Measurements from ENCODE around the gene HRH4. TPM values are rescaled to one million over a fixed set of nuclear protein-coding genes. Genes with fewer than 3 reads are reported as not detected.

The HRH4 gene
- total and polyA plus RNA-seq, 2 donors (not counting 1 experiment from before 2014, with no cell fraction given): 0.03 to 0.07 TPM

DNA sequence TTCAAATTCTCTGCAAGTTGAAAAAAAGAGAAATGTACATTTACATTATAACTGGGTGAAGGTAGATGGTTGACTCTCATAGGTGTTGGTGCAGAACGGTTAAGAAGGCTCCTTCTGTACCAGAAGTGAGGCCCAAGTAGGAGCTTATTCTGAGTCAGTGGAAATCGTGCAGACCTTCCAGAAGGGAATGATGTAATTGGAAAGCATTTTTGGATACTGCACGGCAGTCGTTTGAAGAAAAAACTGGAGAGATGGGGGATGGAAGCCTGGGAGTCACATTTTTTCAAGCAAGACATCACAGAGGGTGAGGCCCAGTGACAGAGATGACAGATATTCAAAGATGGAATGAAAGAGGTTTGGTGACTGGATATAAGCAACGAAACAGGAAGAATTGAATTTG lies 39.4 kb downstream of the HRH4 start:
- Histone ChIP-seq H3K27ac (ENCODE audit: low read length in 2 of 2) (no peak overlapping the region), H3K4me3 (ENCODE audit: control extremely low read depth in 1 of 5, extremely low read depth in 1 of 5, insufficient read depth in 1 of 5, low read depth in 2 of 5, low read length in 4 of 5) (no peak overlapping the region), H3K36me3 (replicated peaks in 1 of 2; ENCODE audit: control extremely low read depth in 1 of 2, control insufficient read depth in 1 of 2, extremely low read depth in 1 of 2, insufficient read depth in 2 of 2, low read length in 1 of 2) (no peaks in the 10 kb centered on the region), H3K27me3 (replicated peaks in 1 of 4; ENCODE audit: control extremely low read depth in 1 of 4, control insufficient read depth in 3 of 4, insufficient read depth in 4 of 4, low read length in 3 of 4) (no peaks in the 10 kb centered on the region), H3K9me3 (ENCODE audit: control extremely low read depth in 1 of 3, control insufficient read depth in 2 of 3, insufficient read depth in 1 of 3, low read length in 2 of 3) (no peaks in the 10 kb centered on the region), H3K9ac (ENCODE audit: low read length) (no peak overlapping the region), H3K4me2 (replicated peaks; ENCODE audit: low read depth, low read length, poor library complexity, severe bottlenecking) (no peak overlapping the region), H3K79me2 (ENCODE audit: control insufficient read depth, insufficient read depth, low read length) (no peaks in the 10 kb centered on the region), H3K4me1 (ENCODE audit: control insufficient read depth in 2 of 2, insufficient read depth in 2 of 2, low read length in 2 of 2) (no peaks in the 10 kb centered on the region), H4K20me1 (ENCODE audit: control insufficient read depth, insufficient read depth, low read length, poor library complexity, severe bottlenecking) (no peaks in the 10 kb centered on the region), H2AFZ (ENCODE audit: insufficient read depth, low read depth, low read length, poor library complexity, severe bottlenecking) (no peak overlapping the region)
- DNase-seq (no peak), ATAC-seq (ENCODE audit: low read depth) (no peak)
- CTCF ChIA-PET: interaction anchor here (4.2 kb wide), 1 partner anchor 11 kb away, joined by 27 read pairs; no protein-coding TSS in a partner anchor
- Mint-ChIP-seq H3K4me1 (no peaks in the 10 kb centered on the region), H3K27me3 (peaks cover 3% of the 10 kb centered on the region), H3K27ac (no peak overlapping the region), H3K9me3 (ENCODE audit: insufficient read depth) (no peaks in the 10 kb centered on the region), H3K4me3 (no peak overlapping the region)
- WGBS (ENCODE audit: insufficient coverage): 81% methylated on average over 5 of the region's 5 CpGs
- POLR2A ChIA-PET: no interaction called here
- intact Hi-C loops (cut with micrococcal nuclease): no loop called here
- no peak for TF ChIP-seq EZH2 (IDR thresholded peaks at IDR 0.05; ENCODE audit: borderline replicate concordance, insufficient read depth, low read depth, low read length, poor library complexity, severe bottlenecking)
- TF ChIP-seq, protein P1, sequence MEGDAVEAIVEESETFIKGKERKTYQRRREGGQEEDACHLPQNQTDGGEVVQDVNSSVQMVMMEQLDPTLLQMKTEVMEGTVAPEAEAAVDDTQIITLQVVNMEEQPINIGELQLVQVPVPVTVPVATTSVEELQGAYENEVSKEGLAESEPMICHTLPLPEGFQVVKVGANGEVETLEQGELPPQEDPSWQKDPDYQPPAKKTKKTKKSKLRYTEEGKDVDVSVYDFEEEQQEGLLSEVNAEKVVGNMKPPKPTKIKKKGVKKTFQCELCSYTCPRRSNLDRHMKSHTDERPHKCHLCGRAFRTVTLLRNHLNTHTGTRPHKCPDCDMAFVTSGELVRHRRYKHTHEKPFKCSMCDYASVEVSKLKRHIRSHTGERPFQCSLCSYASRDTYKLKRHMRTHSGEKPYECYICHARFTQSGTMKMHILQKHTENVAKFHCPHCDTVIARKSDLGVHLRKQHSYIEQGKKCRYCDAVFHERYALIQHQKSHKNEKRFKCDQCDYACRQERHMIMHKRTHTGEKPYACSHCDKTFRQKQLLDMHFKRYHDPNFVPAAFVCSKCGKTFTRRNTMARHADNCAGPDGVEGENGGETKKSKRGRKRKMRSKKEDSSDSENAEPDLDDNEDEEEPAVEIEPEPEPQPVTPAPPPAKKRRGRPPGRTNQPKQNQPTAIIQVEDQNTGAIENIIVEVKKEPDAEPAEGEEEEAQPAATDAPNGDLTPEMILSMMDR (IDR thresholded peaks at IDR 0.05): no peak

DNA sequence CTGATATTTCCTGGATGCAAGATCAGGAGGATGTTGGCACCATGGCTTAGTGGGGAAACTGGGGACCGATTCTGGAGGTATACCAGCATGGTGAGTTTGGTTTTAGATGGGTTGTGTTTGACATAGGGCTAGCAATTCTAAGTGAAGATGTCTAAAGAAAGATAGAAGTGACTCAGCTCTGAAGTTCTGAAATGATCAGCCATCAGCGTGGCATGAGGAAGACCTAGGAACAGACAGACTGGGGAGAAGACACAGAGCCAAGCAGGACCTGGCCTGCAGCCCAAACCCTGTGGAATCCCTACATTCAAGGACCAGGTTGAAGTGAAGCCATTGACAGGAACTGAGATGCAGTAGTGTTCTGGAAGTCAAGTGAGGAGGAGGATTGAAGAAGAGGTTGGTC lies 39.8 kb downstream of the HRH4 start:
- ATAC-seq (ENCODE audit: low read depth) (no peak), DNase-seq (no peak)
- WGBS (ENCODE audit: insufficient coverage): 61% methylated on average over 2 of the region's 2 CpGs
- Histone ChIP-seq H3K4me3 (ENCODE audit: control extremely low read depth in 1 of 5, extremely low read depth in 1 of 5, insufficient read depth in 1 of 5, low read depth in 2 of 5, low read length in 4 of 5) (no peak overlapping the region), H3K36me3 (replicated peaks in 1 of 2; ENCODE audit: control extremely low read depth in 1 of 2, control insufficient read depth in 1 of 2, extremely low read depth in 1 of 2, insufficient read depth in 2 of 2, low read length in 1 of 2) (no peaks in the 10 kb centered on the region), H3K9ac (ENCODE audit: low read length) (no peak overlapping the region), H3K4me2 (replicated peaks; ENCODE audit: low read depth, low read length, poor library complexity, severe bottlenecking) (no peak overlapping the region), H3K27me3 (replicated peaks in 1 of 4; ENCODE audit: control extremely low read depth in 1 of 4, control insufficient read depth in 3 of 4, insufficient read depth in 4 of 4, low read length in 3 of 4) (no peaks in the 10 kb centered on the region), H3K9me3 (ENCODE audit: control extremely low read depth in 1 of 3, control insufficient read depth in 2 of 3, insufficient read depth in 1 of 3, low read length in 2 of 3) (no peaks in the 10 kb centered on the region), H3K27ac (ENCODE audit: low read length in 2 of 2) (no peak overlapping the region), H4K20me1 (ENCODE audit: control insufficient read depth, insufficient read depth, low read length, poor library complexity, severe bottlenecking) (no peaks in the 10 kb centered on the region), H3K4me1 (ENCODE audit: control insufficient read depth in 2 of 2, insufficient read depth in 2 of 2, low read length in 2 of 2) (no peaks in the 10 kb centered on the region), H3K79me2 (ENCODE audit: control insufficient read depth, insufficient read depth, low read length) (no peaks in the 10 kb centered on the region), H2AFZ (ENCODE audit: insufficient read depth, low read depth, low read length, poor library complexity, severe bottlenecking) (no peak overlapping the region)
- H3K27me3 Mint-ChIP-seq: peaks cover 3% of the 10 kb centered on the region
- intact Hi-C loops (cut with micrococcal nuclease): no loop called here
- H3K4me1 Mint-ChIP-seq: no peaks in the 10 kb centered on the region
- TF ChIP-seq, protein P1 (IDR thresholded peaks at IDR 0.05): no peak
- TF ChIP-seq EZH2 (IDR thresholded peaks at IDR 0.05; ENCODE audit: borderline replicate concordance, insufficient read depth, low read depth, low read length, poor library complexity, severe bottlenecking): no peak
- H3K27ac Mint-ChIP-seq: no peak overlapping the region
- H3K9me3 Mint-ChIP-seq (ENCODE audit: insufficient read depth): no peaks in the 10 kb centered on the region
- ChIA-PET CTCF (interaction anchor here (1.5 to 4.2 kb wide), 2 partner anchors 11 to 141 kb away, joined by 3 to 27 read pairs; no protein-coding TSS in a partner anchor), POLR2A (no interaction called here)
- H3K4me3 Mint-ChIP-seq: no peak overlapping the region
